Measurements from ENCODE around the gene MYH6. TPM values are rescaled to one million over a fixed set of nuclear protein-coding genes. Genes with fewer than 3 reads are reported as not detected.

MYH6 gene
- total RNA-seq, 1 experiment from 2014 or later, result not detected

GRCh38 chr14:23438101-23438971 lies 30.3 kb upstream of the MYH6 start:
- CTCF ChIA-PET, result interaction anchor here (0.9 kb wide), 1 partner anchor 86 kb away, joined by 3 read pairs; the partner anchor contains the start of gene SLC22A17
- TF ChIP-seq, protein P1, sequence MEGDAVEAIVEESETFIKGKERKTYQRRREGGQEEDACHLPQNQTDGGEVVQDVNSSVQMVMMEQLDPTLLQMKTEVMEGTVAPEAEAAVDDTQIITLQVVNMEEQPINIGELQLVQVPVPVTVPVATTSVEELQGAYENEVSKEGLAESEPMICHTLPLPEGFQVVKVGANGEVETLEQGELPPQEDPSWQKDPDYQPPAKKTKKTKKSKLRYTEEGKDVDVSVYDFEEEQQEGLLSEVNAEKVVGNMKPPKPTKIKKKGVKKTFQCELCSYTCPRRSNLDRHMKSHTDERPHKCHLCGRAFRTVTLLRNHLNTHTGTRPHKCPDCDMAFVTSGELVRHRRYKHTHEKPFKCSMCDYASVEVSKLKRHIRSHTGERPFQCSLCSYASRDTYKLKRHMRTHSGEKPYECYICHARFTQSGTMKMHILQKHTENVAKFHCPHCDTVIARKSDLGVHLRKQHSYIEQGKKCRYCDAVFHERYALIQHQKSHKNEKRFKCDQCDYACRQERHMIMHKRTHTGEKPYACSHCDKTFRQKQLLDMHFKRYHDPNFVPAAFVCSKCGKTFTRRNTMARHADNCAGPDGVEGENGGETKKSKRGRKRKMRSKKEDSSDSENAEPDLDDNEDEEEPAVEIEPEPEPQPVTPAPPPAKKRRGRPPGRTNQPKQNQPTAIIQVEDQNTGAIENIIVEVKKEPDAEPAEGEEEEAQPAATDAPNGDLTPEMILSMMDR (conservative IDR thresholded peaks at IDR 0.05; ENCODE audit: low read depth, low read length), result no peak
- TF ChIP-seq EZH2 (IDR thresholded peaks at IDR 0.05; ENCODE audit: borderline replicate concordance, low read depth, low read length, poor library complexity, severe bottlenecking), result no peak
- Histone ChIP-seq H3K4me1 (ENCODE audit: insufficient read depth, low read length, poor library complexity, severe bottlenecking) (no peaks in the 10 kb centered on the region), H3K27ac (ENCODE audit: low read depth, low read length, poor library complexity, severe bottlenecking) (no peak overlapping the region), H3K4me3 (ENCODE audit: low read depth, low read length, poor library complexity, severe bottlenecking) (no peak overlapping the region), H3K36me3 (ENCODE audit: insufficient read depth, low read length, poor library complexity, severe bottlenecking) (no peaks in the 10 kb centered on the region), H3K27me3 (replicated peaks; ENCODE audit: insufficient read depth, low read depth, low read length, poor library complexity) (no peaks in the 10 kb centered on the region), H3K9me3 (ENCODE audit: low read depth, low read length, poor library complexity, severe bottlenecking) (no peaks in the 10 kb centered on the region)
- POLR2A ChIA-PET (ENCODE audit: low non-redundant PET), result no interaction called here
- intact Hi-C loops (cut with micrococcal nuclease; ENCODE audit: unreplicated experiment), result no loop called here
- no TSS peak for BruUV-seq (replicated peaks)
- no peak for DNase-seq (ENCODE audit: low spot score)

GRCh38 chr14:23437133-23438100 lies 29.3 kb upstream of the MYH6 start:
- H3K27me3 ChIP-seq (replicated peaks; ENCODE audit: insufficient read depth, low read depth, low read length, poor library complexity), result no peaks in the 10 kb centered on the region
- POLR2A ChIA-PET (ENCODE audit: low non-redundant PET), result no interaction called here
- no peak overlapping the region for H3K4me3 ChIP-seq (ENCODE audit: low read depth, low read length, poor library complexity, severe bottlenecking)
- no peaks in the 10 kb centered on the region for H3K4me1 ChIP-seq (ENCODE audit: insufficient read depth, low read length, poor library complexity, severe bottlenecking)
- CTCF ChIA-PET, result no interaction called here
- no peak overlapping the region for H3K27ac ChIP-seq (ENCODE audit: low read depth, low read length, poor library complexity, severe bottlenecking)
- no TSS peak for BruUV-seq (replicated peaks)
- intact Hi-C loops (cut with micrococcal nuclease; ENCODE audit: unreplicated experiment), result no loop called here
- H3K9me3 ChIP-seq (ENCODE audit: low read depth, low read length, poor library complexity, severe bottlenecking), result no peaks in the 10 kb centered on the region
- TF ChIP-seq, protein P1 (conservative IDR thresholded peaks at IDR 0.05; ENCODE audit: low read depth, low read length), result no peak
- no peak for TF ChIP-seq EZH2 (IDR thresholded peaks at IDR 0.05; ENCODE audit: borderline replicate concordance, low read depth, low read length, poor library complexity, severe bottlenecking)
- DNase-seq (ENCODE audit: low spot score), result no peak
- H3K36me3 ChIP-seq (ENCODE audit: insufficient read depth, low read length, poor library complexity, severe bottlenecking), result no peaks in the 10 kb centered on the region

DNA sequence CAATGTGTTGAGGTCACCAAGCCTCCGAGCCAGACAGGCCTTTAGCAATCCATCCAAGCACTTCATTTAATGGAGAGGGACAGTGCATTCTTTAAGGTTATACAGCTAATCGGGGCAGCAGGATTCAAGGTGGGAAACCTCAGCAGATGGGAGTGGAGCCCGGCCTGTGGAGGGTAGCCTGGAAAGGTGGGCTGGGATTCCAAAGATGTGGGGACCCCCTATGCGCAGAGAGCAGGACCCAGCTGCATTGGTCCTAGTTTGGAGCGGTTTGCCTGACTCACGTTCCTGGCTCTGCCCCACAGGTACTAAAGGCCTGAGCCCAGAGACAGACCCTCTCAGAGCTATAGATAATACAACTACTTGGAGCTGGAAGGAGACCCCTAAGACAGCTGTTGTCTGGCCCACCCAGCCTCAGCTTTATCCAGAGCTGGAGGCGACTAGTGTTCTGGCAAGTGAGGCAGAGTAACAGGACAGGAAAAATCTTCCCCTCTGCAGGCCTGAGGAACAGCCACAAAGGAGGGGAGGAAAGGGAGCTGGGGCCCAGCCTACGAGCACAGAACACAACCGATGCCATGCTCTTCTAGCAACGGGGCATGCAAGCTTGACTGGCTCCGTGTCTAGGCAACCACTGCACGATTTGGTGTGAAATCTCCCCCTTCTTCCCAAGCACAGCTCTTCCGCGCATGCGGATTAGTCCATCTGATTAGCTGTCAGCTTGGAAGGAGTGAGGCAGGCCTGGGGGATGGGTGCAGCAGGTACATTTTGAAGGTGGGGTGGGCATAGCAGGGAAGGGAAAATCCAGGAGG lies 28.5 kb upstream of the MYH6 start:
- intact Hi-C loops (cut with micrococcal nuclease; ENCODE audit: unreplicated experiment), result no loop called here
- Histone ChIP-seq H3K27ac (ENCODE audit: low read depth, low read length, poor library complexity, severe bottlenecking) (no peak overlapping the region), H3K27me3 (replicated peaks; ENCODE audit: insufficient read depth, low read depth, low read length, poor library complexity) (no peaks in the 10 kb centered on the region), H3K4me3 (ENCODE audit: low read depth, low read length, poor library complexity, severe bottlenecking) (no peak overlapping the region), H3K4me1 (ENCODE audit: insufficient read depth, low read length, poor library complexity, severe bottlenecking) (no peaks in the 10 kb centered on the region), H3K36me3 (ENCODE audit: insufficient read depth, low read length, poor library complexity, severe bottlenecking) (no peaks in the 10 kb centered on the region), H3K9me3 (ENCODE audit: low read depth, low read length, poor library complexity, severe bottlenecking) (no peaks in the 10 kb centered on the region)
- POLR2A ChIA-PET (ENCODE audit: low non-redundant PET), result no interaction called here
- BruUV-seq (replicated peaks), result no TSS peak
- DNase-seq (ENCODE audit: low spot score), result no peak
- TF ChIP-seq, protein P1 (conservative IDR thresholded peaks at IDR 0.05; ENCODE audit: low read depth, low read length), result no peak
- TF ChIP-seq EZH2 (IDR thresholded peaks at IDR 0.05; ENCODE audit: borderline replicate concordance, low read depth, low read length, poor library complexity, severe bottlenecking), result no peak
- CTCF ChIA-PET, result no interaction called here

Data from A673 (cell line).